Prostate gland (tissue), 2 donors: ENCODE measurements around the gene ORAI1. TPM values are rescaled to one million over a fixed set of nuclear protein-coding genes. Genes with fewer than 3 reads are reported as not detected.
A peak's percentile ranks its signal among the peaks of the same experiment; 100 is the strongest.

Experiments
- DNase-seq: peaks from one replicate; pipeline ENCODE4 v3.0.0-alpha.2; 2019; ENCODE audit warnings: low spot score
- H3K27ac ChIP-seq, 2 donors: fragments of 200-600 bp; sonication (generic); 2 replicates each; pipeline ENCODE4 v1.5.1; 2017 to 2019
- H3K27me3 ChIP-seq: fragments of 200-600 bp; sonication (generic); replicated peaks from 2 replicates; pipeline ENCODE4 v1.5.1; 2019; ENCODE audit not compliant: insufficient read depth
- H3K36me3 ChIP-seq, 2 donors: fragments of 200-600 bp; sonication (generic); 1 replicate in 1 of 2; 2 replicates in 1 of 2; pipeline versions ENCODE4 v1.5.1 to v1.8.1; 2017 to 2019
- H3K4me1 ChIP-seq: fragments of 200-600 bp; sonication (generic); replicated peaks from 2 replicates; pipeline ENCODE4 v1.5.1; 2019
- H3K4me3 ChIP-seq, 2 donors: fragments of 200-600 bp; sonication (generic); 2 replicates each; pipeline ENCODE4 v1.5.1; 2017 to 2019
- H3K9me3 ChIP-seq: fragments of 200-600 bp; sonication (generic); 2 replicates; pipeline ENCODE4 v1.5.1; 2017
- CTCF ChIP-seq, 4 experiments: fragments of 200-600 bp in 2 of 4; fragments of 450-650 bp in 2 of 4; sonication (generic) in 2 of 4; IDR thresholded peaks; 1 replicate in 3 of 4; 2 replicates in 1 of 4; pipeline ENCODE4 v1.5.1; 2016 to 2019; ENCODE audit warnings: antibody characterized with exemption in 4 of 4, mild to moderate bottlenecking in 2 of 4, moderate library complexity in 2 of 4
- POLR2A ChIP-seq: fragments of 450-650 bp; IDR thresholded peaks from one replicate; pipeline ENCODE4 v1.6.1; 2016; ENCODE audit warnings: antibody characterized with exemption, mild to moderate bottlenecking
- POLR2AphosphoS5 ChIP-seq: sonication (generic); formaldehyde crosslinking; IDR thresholded peaks from one replicate; pipeline ENCODE4 v1.6.1; 2017; ENCODE audit warnings: antibody characterized with exemption
- WGBS: methylation state at CpG from one replicate; pipeline ENCODE4 v1.1.5; 2018; 5-methylcytosine and 5-hydroxymethylcytosine counted together
- intact Hi-C: fragments of 100-400 bp; cut with DNase I; formaldehyde crosslinking; loops from one replicate; pipeline ENCODE4 v1.14.2; 2022
- total RNA-seq, 2 donors: library from RNA; depleted of rRNA; stranded (reverse); fragments of >200 nt; gene quantifications; one replicate each; pipeline ENCODE4 v1.1.0, GENCODE V29; 2016

ORAI1 gene
- total RNA-seq, 2 donors from 2014 or later: 5.5 to 71.1 TPM

GRCh38 chr12:121579190-121579791, 47.0 kb upstream of the ORAI1 start:
- H3K4me1 ChIP-seq: no peaks in the 10 kb centered on the region
- peak; percentile 11 for DNase-seq

GRCh38 chr12:121579981-121580868, 46.1 kb upstream of the ORAI1 start:
- Histone ChIP-seq H3K27me3 (no peaks in the 10 kb centered on the region), H3K4me1 (no peaks in the 10 kb centered on the region), H3K4me3 (peak overlapping the region; percentile 53 to 55), H3K9me3 (no peaks in the 10 kb centered on the region), H3K27ac (peak overlapping the region; percentile 75 to 78), H3K36me3 (no peaks in the 10 kb centered on the region)
- WGBS: under 1% methylated on average over 37 of the region's 54 CpGs
- DNase-seq: peak; percentile 72
- TF ChIP-seq POLR2AphosphoS5 (peak; percentile 3), POLR2A (no peak)
- intact Hi-C loops: loop anchor here (2.0 to 10.0 kb wide), 2 partner anchors 47 to 225 kb away; partner anchors contain the start of genes ORAI1 and SETD1B

More at GRCh38 chr12:121579190-121579791, 47.0 kb upstream of the ORAI1 start:
- peak overlapping the region; percentile 53 to 55 for H3K4me3 ChIP-seq
- peak overlapping the region; percentile 27 to 78 for H3K27ac ChIP-seq
- TF ChIP-seq POLR2A (no peak), POLR2AphosphoS5 (no peak), CTCF (IDR thresholded peaks at IDR 0.05) (no peak)
- H3K27me3 ChIP-seq: no peaks in the 10 kb centered on the region
- intact Hi-C loops: no loop called here
- under 1% methylated on average over 49 of the region's 53 CpGs for WGBS
- H3K36me3 ChIP-seq: no peaks in the 10 kb centered on the region
- H3K9me3 ChIP-seq: no peaks in the 10 kb centered on the region

- TF ChIP-seq POLR2A (no peak), CTCF (IDR thresholded peaks at IDR 0.05) (no peak), POLR2AphosphoS5 (no peak)
- Histone ChIP-seq H3K27me3 (no peaks in the 10 kb centered on the region), H3K4me3 (peak within 1 kb of the TSS; percentile 53 to 55), H3K27ac (peak within 1 kb of the TSS; percentile 75 to 78), H3K36me3 (no peaks in the 10 kb centered on the region), H3K9me3 (no peaks in the 10 kb centered on the region), H3K4me1 (no peaks in the 10 kb centered on the region)
- intact Hi-C loops: loop anchor here (2.0 to 10.0 kb wide), 2 partner anchors 46 to 224 kb away; partner anchors contain the start of genes ORAI1 and SETD1B
- 25% methylated on average over 23 of the region's 23 CpGs for WGBS
- peak; percentile 9 for DNase-seq
These were observed 45.2 kb upstream of the ORAI1 start, which contains the start of gene KDM2B for GRCh38 chr12:121580959-121581685. TSS of gene KDM2B (minus strand) at chr12:121581023. CDS start at chr12:121580911, 112 bp downstream.

- no peaks in the 10 kb centered on the region for H3K9me3 ChIP-seq
- WGBS: 35% methylated on average over 17 of the region's 17 CpGs
- no peaks in the 10 kb centered on the region for H3K36me3 ChIP-seq
- intact Hi-C loops: loop anchor here (2.0 to 10.0 kb wide), 2 partner anchors 45 to 223 kb away; partner anchors contain the start of genes ORAI1 and SETD1B
- H3K4me1 ChIP-seq: no peaks in the 10 kb centered on the region
- no peak for DNase-seq
- H3K4me3 ChIP-seq: no peak overlapping the region
- no peak for TF ChIP-seq POLR2A
- TF ChIP-seq POLR2AphosphoS5: no peak
- no peak for TF ChIP-seq CTCF (IDR thresholded peaks at IDR 0.05)
- H3K27me3 ChIP-seq: no peaks in the 10 kb centered on the region
- peak overlapping the region in 1 of 2 donors; percentile 3 for H3K27ac ChIP-seq
These were observed 44.5 kb upstream of the ORAI1 start for GRCh38 chr12:121581686-121582429.
